ENCODE measurements around the gene XIST.

DNA sequence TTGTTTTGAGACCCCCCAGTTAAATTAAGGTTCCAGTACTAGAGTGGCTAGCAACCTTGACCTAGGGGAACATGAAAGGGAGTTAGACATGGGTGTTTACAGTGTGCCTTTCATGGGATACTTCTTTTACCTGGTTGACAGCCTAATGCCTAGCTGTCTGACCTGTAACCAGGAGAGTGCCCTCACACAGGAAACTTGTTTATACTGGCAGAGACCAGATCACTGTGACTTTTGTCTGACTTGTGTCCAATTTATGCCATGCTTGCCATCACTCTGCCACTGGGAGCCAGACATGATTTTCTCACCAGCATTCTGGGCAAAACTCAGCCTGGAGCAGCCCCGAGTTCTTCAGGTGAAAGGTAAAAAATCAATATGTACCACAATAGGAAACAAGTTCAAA lies 16.4 kb upstream of the XIST start:
- TF ChIP-seq, protein P1, sequence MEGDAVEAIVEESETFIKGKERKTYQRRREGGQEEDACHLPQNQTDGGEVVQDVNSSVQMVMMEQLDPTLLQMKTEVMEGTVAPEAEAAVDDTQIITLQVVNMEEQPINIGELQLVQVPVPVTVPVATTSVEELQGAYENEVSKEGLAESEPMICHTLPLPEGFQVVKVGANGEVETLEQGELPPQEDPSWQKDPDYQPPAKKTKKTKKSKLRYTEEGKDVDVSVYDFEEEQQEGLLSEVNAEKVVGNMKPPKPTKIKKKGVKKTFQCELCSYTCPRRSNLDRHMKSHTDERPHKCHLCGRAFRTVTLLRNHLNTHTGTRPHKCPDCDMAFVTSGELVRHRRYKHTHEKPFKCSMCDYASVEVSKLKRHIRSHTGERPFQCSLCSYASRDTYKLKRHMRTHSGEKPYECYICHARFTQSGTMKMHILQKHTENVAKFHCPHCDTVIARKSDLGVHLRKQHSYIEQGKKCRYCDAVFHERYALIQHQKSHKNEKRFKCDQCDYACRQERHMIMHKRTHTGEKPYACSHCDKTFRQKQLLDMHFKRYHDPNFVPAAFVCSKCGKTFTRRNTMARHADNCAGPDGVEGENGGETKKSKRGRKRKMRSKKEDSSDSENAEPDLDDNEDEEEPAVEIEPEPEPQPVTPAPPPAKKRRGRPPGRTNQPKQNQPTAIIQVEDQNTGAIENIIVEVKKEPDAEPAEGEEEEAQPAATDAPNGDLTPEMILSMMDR (IDR thresholded peaks at IDR 0.05; ENCODE audit: insufficient read depth, low read depth, low read length) = no peak
- TF ChIP-seq EZH2 (IDR thresholded peaks at IDR 0.05; ENCODE audit: insufficient read depth, low read length) = no peak

Measured in astrocyte (in vitro differentiated cells and primary cell).